ENCODE results near the gene MAP3K1. TPM values are rescaled to one million over a fixed set of nuclear protein-coding genes. Genes with fewer than 3 reads are reported as not detected.

MAP3K1 gene
- total and polyA plus RNA-seq, 9 of the 15 experiments (the other 6 are each of a cell fraction or from before 2014, with no cell fraction given): 3.9 to 13.9 (median 7.5) TPM

DNA sequence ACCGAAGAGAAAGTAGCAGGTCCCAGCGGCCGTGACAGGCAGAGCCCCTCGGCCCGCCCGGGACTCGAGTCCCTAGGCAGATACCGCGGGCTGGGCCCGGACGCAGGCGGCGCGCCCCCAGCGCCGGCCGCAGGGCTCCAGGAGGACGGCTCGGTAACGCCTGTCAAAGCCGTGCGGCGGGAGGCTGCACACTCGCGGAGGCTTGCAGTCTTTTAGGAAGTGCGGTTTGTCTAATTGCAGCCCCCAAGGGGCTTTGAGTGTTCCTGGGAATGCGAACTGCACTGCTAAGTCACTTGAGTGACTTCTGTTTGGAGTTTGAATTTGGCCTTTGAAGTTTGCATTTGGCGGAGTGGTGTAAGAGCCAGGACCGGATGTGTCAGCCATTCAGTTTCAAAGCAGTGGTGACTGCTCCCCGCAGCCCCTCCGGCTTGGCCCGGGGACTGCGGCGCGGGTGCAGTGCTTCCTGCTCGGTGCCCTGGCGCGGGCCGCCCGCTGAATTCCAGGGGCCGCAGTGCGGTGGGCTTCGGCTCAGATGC is 1.3 kb downstream of the MAP3K1 start (continued):
- TF ChIP-seq, protein P1, sequence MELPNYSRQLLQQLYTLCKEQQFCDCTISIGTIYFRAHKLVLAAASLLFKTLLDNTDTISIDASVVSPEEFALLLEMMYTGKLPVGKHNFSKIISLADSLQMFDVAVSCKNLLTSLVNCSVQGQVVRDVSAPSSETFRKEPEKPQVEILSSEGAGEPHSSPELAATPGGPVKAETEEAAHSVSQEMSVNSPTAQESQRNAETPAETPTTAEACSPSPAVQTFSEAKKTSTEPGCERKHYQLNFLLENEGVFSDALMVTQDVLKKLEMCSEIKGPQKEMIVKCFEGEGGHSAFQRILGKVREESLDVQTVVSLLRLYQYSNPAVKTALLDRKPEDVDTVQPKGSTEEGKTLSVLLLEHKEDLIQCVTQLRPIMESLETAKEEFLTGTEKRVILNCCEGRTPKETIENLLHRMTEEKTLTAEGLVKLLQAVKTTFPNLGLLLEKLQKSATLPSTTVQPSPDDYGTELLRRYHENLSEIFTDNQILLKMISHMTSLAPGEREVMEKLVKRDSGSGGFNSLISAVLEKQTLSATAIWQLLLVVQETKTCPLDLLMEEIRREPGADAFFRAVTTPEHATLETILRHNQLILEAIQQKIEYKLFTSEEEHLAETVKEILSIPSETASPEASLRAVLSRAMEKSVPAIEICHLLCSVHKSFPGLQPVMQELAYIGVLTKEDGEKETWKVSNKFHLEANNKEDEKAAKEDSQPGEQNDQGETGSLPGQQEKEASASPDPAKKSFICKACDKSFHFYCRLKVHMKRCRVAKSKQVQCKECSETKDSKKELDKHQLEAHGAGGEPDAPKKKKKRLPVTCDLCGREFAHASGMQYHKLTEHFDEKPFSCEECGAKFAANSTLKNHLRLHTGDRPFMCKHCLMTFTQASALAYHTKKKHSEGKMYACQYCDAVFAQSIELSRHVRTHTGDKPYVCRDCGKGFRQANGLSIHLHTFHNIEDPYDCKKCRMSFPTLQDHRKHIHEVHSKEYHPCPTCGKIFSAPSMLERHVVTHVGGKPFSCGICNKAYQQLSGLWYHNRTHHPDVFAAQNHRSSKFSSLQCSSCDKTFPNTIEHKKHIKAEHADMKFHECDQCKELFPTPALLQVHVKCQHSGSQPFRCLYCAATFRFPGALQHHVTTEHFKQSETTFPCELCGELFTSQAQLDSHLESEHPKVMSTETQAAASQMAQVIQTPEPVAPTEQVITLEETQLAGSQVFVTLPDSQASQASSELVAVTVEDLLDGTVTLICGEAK (IDR thresholded peaks at IDR 0.05): 0 out of 2 replicates have a peak, but pooled peaks have one; percentile 34
- TF ChIP-seq, protein P1 (CRISPR knock-in tag; IDR thresholded peaks at IDR 0.05): no peak
- TF ChIP-seq ZNF586 (CRISPR knock-in tag; conservative IDR thresholded peaks at IDR 0.05) (no peak), CBX8 (IDR thresholded peaks at IDR 0.05; ENCODE audit: borderline replicate concordance, extremely low read depth, low read depth, low read length, poor library complexity, severe bottlenecking) (no peak), ZNF24 (IDR thresholded peaks at IDR 0.05) (no peak), NR3C1 (CRISPR knock-in tag; IDR thresholded peaks at IDR 0.05) (no peak), THRAP3 (IDR thresholded peaks at IDR 0.05; ENCODE audit: borderline replicate concordance) (no peak), BRD9 (IDR thresholded peaks at IDR 0.05; ENCODE audit: low read depth, partially characterized antibody) (no peak), CCNT2 (IDR thresholded peaks at IDR 0.05; ENCODE audit: borderline replicate concordance, extremely low read depth, insufficient read length, low read depth, low read length) (peak; percentile 17), L3MBTL2 (IDR thresholded peaks at IDR 0.05) (peak; percentile 10; the same call in 1 of the 2 replicates), ZNF561 (CRISPR knock-in tag; conservative IDR thresholded peaks at IDR 0.05) (no peak), ZNF274 (IDR thresholded peaks at IDR 0.05; ENCODE audit: borderline replicate concordance, low read depth, low read length) (0 out of 2 replicates have a peak, but pooled peaks have one; percentile 25), STAT5A (IDR thresholded peaks at IDR 0.05; ENCODE audit: borderline replicate concordance, low read length) (no peak), GABPB1 (CRISPR knock-in tag; IDR thresholded peaks at IDR 0.05) (peak; percentile 42), CBX5 (IDR thresholded peaks at IDR 0.05; ENCODE audit: borderline replicate concordance, low read depth) (no peak), RB1 (IDR thresholded peaks at IDR 0.05; ENCODE audit: low read depth) (no peak), FOXK2 (conservative IDR thresholded peaks at IDR 0.05 in 1 of 2, IDR thresholded peaks at IDR 0.05 in 1 of 2; ENCODE audit: low read depth in 2 of 2) (no peak), HDAC6 (IDR thresholded peaks at IDR 0.05; ENCODE audit: low read depth, low read length) (no peak), GATA2 (CRISPR knock-in tag; IDR thresholded peaks at IDR 0.05) (no peak)
